ENCODE measurements around the gene CACHD1. TPM values are rescaled to one million over a fixed set of nuclear protein-coding genes. Genes with fewer than 3 reads are reported as not detected.

The CACHD1 gene
- total RNA-seq, 1 donor from 2014 or later, result 12.1 TPM

- no peak for DNase-seq (ENCODE audit: low read depth)
- Histone ChIP-seq H3K36me3 (ENCODE audit: control insufficient read depth, insufficient read depth, low read length) (no peaks in the 10 kb centered on the region), H3K4me3 (ENCODE audit: low read depth, low read length) (no peak overlapping the region), H3K27me3 (ENCODE audit: control insufficient read depth, insufficient read depth, low read length) (no peaks in the 10 kb centered on the region)
- TF ChIP-seq CTCF (IDR thresholded peaks at IDR 0.05; ENCODE audit: insufficient read depth, low read length, poor library complexity, severe bottlenecking), result no peak
These were observed 154.9 kb downstream of the CACHD1 start for GRCh38 chr1:64624808-64625207.

GRCh38 chr1:64630611-64631010 is 160.7 kb downstream of the CACHD1 start:
- H3K27me3 ChIP-seq (ENCODE audit: control insufficient read depth, insufficient read depth, low read length), result no peaks in the 10 kb centered on the region
- TF ChIP-seq CTCF (IDR thresholded peaks at IDR 0.05; ENCODE audit: insufficient read depth, low read length, poor library complexity, severe bottlenecking), result no peak
- no peak overlapping the region for H3K4me3 ChIP-seq (ENCODE audit: low read depth, low read length)
- DNase-seq (ENCODE audit: low read depth), result no peak
- H3K36me3 ChIP-seq (ENCODE audit: control insufficient read depth, insufficient read depth, low read length), result no peaks in the 10 kb centered on the region

GRCh38 chr1:64631346-64632034 is 161.6 kb downstream of the CACHD1 start:
- Histone ChIP-seq H3K4me3 (ENCODE audit: low read depth, low read length) (no peak overlapping the region), H3K36me3 (ENCODE audit: control insufficient read depth, insufficient read depth, low read length) (no peaks in the 10 kb centered on the region), H3K27me3 (ENCODE audit: control insufficient read depth, insufficient read depth, low read length) (no peaks in the 10 kb centered on the region)
- no peak for DNase-seq (ENCODE audit: low read depth)
- TF ChIP-seq CTCF (IDR thresholded peaks at IDR 0.05; ENCODE audit: insufficient read depth, low read length, poor library complexity, severe bottlenecking), result no peak

GRCh38 chr1:64632936-64633335 is 163.0 kb downstream of the CACHD1 start:
- no peaks in the 10 kb centered on the region for H3K27me3 ChIP-seq (ENCODE audit: control insufficient read depth, insufficient read depth, low read length)
- H3K4me3 ChIP-seq (ENCODE audit: low read depth, low read length), result no peak overlapping the region
- no peak for TF ChIP-seq CTCF (IDR thresholded peaks at IDR 0.05; ENCODE audit: insufficient read depth, low read length, poor library complexity, severe bottlenecking)
- no peaks in the 10 kb centered on the region for H3K36me3 ChIP-seq (ENCODE audit: control insufficient read depth, insufficient read depth, low read length)
- DNase-seq (ENCODE audit: low read depth), result no peak

- no peak for TF ChIP-seq CTCF (IDR thresholded peaks at IDR 0.05; ENCODE audit: insufficient read depth, low read length, poor library complexity, severe bottlenecking)
- no peak for DNase-seq (ENCODE audit: low read depth)
- no peaks in the 10 kb centered on the region for H3K36me3 ChIP-seq (ENCODE audit: control insufficient read depth, insufficient read depth, low read length)
- no peak overlapping the region for H3K4me3 ChIP-seq (ENCODE audit: low read depth, low read length)
- H3K27me3 ChIP-seq (ENCODE audit: control insufficient read depth, insufficient read depth, low read length), result no peaks in the 10 kb centered on the region
These were observed 175.8 kb downstream of the CACHD1 start for GRCh38 chr1:64645735-64646134.

GRCh38 chr1:64650411-64650810 is 180.5 kb downstream of the CACHD1 start:
- no peak for DNase-seq (ENCODE audit: low read depth)
- TF ChIP-seq CTCF (IDR thresholded peaks at IDR 0.05; ENCODE audit: insufficient read depth, low read length, poor library complexity, severe bottlenecking), result no peak
- no peaks in the 10 kb centered on the region for H3K36me3 ChIP-seq (ENCODE audit: control insufficient read depth, insufficient read depth, low read length)
- no peaks in the 10 kb centered on the region for H3K27me3 ChIP-seq (ENCODE audit: control insufficient read depth, insufficient read depth, low read length)
- H3K4me3 ChIP-seq (ENCODE audit: low read depth, low read length), result no peak overlapping the region

Measured in kidney epithelial cell (primary cell).